Measurements from ENCODE around the gene MCTP1.
"Not testable (repeated sequence)": the region's sequence is repeated elsewhere in the genome, so short reads cannot be mapped to it uniquely, and the experiment has no call there.

MCTP1 gene

DNA sequence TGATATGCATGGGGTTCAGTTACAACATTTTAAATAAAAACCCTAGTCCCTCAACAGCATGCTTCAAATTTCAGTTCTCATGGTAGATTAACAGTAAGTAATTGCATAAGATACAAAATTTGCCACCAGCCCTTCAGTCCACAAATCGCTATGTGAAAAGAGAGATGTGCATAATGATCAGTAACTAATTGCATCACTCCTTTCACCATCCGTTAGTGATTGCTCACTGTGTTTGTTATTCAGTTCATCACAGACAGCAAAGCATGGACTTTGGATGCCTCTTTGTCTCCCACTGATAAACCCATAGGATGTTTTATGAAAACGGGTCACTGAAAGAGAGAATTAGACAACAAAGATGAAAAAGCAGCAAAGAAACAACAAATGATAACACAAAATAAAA lies 103.2 kb downstream of the MCTP1 start:
- DNase-seq (ENCODE audit: low read depth) = no peak

DNA sequence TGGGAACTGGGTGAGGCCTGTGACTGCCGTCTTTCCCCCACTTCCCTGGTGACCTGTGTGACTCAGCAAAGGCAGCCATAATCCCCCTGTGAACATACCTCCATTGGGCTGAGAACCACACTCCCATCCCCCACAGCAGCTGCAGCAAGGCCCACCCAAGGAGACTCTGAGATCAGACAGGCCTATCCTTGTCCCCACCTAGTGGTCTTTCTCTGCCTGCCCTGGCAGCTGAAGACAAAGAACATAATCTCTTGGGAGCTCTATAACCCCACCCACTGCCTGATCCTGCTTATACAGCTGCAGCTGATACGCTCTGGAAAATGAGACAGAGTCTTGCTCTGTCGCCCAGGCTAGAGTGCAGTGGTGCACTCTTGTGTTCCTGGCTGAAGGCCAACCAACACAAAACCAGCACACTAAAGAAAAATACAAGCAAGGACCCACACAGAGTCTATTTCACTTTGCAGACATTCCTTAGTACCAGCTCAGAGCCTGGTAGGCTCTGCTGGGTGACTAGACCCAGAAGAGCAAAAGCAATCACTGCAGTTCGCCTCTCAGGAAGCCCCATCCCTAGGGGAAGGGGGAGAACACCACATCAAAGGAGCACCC lies 106.7 kb downstream of the MCTP1 start:
- DNase-seq (ENCODE audit: low read depth) = no peak

- no peak for DNase-seq (ENCODE audit: low read depth)
Measured at GRCh38 chr5:95177456-95177855, 107.4 kb downstream of the MCTP1 start.

GRCh38 chr5:95175106-95175505 lies 109.8 kb downstream of the MCTP1 start:
- DNase-seq (ENCODE audit: low read depth) = no peak

DNA sequence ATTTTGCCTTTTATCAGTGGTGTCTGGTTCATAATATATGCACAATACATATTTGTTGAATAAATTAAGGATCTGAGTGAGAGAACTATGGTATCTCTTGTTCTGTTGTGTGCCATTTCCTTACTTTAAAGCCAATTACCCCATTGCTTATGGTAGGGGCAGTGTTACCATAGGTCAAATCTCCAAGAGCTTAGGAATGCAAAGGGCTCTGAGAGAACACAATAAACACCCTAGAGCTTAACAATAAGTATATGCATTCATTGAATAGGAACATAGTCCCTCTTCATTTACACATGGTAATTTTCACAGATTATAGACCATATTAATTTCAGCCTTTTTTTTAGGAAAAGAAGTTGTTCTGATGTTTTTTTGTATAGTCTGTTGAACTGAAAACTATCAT lies 112.2 kb downstream of the MCTP1 start:
- DNase-seq (ENCODE audit: low read depth) = no peak

GRCh38 chr5:95164861-95165260 lies 120.0 kb downstream of the MCTP1 start:
- DNase-seq (ENCODE audit: low read depth) = no peak

DNA sequence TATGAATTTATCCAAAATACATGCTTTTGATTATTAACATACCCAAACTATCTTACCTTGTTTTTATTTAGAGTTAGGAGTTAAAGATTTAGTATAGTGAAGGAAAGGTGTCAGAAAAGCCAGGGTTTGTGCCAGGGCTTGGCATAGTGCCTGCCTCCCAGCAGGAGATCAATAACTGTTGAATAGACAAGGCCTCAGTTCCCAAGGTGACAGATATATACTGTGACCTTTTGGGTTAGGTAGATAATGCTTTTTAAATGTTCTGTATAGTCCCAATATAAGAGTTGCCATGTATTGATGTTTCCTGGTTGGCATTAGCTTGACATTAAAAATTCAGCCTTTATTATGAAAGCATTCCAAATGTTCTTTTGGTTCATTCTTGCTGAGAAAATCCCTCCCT lies 121.8 kb downstream of the MCTP1 start:
- DNase-seq (ENCODE audit: low read depth) = no peak

DNA sequence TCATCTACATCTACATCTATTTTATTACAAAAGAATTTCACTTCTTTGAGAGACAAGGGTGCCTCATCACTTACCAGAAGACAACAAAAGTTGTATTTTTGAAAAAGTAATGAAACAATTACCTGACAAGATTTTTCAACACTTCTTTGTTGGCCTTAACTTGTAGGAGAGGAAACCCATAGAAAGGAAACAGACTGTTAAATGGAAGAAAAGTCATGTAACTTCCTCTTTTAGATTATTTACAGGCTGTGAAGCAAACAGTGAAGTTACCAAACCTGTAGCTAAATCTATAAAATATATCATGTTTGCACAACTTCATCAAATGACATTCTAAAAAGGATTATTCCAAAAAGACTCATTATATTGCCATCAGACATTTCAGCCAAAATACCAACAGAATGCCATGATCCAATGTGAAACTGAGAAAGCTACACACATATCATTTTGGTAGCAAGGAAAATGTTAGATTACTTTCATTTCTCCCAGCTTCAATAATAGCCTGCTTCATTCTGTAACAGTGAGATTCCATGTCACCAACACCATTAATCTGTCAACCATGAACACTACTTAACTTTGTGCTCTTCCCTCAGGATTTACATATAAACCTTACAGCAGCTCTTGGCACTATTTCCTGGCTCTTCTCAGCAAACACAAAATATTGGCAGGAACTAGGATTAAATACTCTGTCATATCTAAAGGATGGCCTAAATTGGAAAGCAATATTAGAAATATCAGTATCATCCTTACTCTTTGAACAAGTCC lies 122.5 kb downstream of the MCTP1 start:
- DNase-seq (ENCODE audit: low read depth) = no peak

- no peak for DNase-seq (ENCODE audit: low read depth)
Measured at GRCh38 chr5:95159603-95160002, 125.3 kb downstream of the MCTP1 start.

GRCh38 chr5:95155888-95156287 lies 129.0 kb downstream of the MCTP1 start:
- DNase-seq (ENCODE audit: low read depth) = no peak

- no peak for DNase-seq (ENCODE audit: low read depth)
Measured at GRCh38 chr5:95153511-95153910, 131.4 kb downstream of the MCTP1 start.

DNA sequence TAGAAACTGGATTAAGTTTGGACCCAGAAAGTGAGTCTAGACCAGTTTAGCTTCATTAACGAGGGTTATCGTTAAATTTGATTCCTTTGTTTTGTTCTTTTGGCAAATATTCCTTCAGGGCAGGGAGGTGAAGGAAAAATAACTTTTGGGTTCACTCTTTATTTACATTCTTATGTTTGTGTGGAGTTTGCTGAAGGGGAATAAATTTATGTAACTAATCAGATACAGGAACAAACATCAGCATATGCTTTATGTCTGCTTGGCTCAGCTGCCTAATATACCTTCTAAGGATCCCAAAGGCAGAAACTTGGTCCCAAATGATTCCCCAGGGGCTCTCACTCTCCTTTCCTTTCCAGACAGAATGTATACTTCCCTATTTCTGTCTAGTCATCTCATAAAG lies 132.4 kb downstream of the MCTP1 start:
- no peak for DNase-seq (ENCODE audit: low read depth)

GRCh38 chr5:95152131-95152530 lies 132.8 kb downstream of the MCTP1 start:
- no peak for DNase-seq (ENCODE audit: low read depth)

GRCh38 chr5:95151694-95152093 lies 133.2 kb downstream of the MCTP1 start:
- no peak for DNase-seq (ENCODE audit: low read depth)

DNA sequence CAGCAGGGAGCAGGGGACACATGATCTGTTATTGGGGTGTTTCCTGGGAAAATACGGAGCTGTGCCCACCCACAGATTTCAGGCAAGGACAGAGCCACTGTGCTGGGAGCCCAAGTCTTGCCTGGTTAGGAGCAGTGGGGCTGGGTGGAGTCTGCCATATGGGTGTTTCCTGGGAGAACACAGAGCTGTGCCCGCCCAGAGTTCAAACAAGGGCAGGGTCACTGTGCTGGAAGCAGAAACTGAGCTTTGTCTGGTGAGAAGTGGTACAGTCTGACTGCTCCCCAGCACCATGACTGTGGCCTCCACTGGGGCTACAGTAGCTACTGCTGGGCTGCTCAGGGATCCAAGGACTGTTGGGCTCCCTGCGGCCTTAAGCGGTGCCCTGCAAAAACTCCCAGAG lies 135.5 kb downstream of the MCTP1 start:
- DNase-seq (ENCODE audit: low read depth) = no peak

- DNase-seq (ENCODE audit: low read depth) = no peak
Measured at GRCh38 chr5:95148453-95148852, 136.4 kb downstream of the MCTP1 start.

DNA sequence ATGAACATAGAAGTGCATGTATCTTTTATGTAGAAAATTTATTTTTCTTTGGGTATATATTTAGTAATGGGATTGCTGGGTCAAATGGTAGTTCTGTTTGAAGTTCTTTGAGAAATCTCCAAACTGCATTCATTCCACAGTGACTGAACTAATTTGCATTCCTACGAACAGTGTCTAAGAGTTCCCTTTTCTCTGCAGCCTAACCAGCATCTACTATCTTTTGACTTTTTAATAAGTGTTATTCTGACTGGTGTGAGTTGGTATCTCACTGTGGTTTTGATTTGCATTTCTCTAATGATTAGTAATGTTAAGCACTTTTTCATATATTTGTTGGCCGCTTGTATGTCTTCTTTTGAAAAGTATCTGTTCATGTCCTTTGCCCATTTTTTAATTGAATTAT lies 141.0 kb downstream of the MCTP1 start:
- DNase-seq (ENCODE audit: low read depth) = not testable (repeated sequence)

DNA sequence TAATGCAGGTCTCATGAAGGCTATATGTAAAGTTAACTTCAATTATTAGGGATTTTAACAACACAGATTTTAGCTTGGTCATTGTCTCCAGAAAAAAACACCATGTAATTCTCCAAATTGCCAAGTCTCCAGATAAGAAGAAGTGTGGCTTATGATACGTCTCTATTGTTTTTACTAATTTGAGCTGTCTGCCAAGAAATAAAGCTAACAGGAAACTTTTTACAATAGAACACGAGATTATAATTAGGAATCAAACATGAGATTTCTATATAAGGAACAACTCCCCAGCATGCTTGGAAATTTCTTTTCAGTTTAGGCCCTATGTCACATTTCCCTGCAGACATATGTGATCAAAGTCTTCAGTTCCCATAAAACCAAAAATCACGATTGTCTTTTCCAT lies 142.7 kb downstream of the MCTP1 start:
- DNase-seq (ENCODE audit: low read depth) = no peak

DNA sequence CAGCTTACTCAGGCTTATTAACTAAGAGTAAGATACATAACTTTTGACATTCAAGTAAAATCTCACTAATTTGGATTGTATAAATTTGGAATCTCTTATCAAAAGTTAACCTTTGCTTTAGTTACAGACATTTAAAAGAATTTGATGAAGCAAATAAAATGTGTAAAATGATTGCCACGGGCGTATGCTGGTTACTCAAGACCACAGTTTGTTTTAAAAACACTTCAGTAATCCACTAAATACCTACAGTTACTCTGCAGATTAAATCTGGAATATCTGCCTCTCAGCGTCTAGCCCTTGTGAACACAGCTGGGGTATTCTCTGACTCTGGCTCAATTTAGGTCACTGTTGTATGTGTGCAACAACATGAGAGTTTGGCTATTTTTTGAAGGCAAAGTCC lies 143.8 kb downstream of the MCTP1 start:
- no peak for DNase-seq (ENCODE audit: low read depth)

GRCh38 chr5:95134326-95134725 lies 150.6 kb downstream of the MCTP1 start:
- no peak for DNase-seq (ENCODE audit: low read depth)

DNA sequence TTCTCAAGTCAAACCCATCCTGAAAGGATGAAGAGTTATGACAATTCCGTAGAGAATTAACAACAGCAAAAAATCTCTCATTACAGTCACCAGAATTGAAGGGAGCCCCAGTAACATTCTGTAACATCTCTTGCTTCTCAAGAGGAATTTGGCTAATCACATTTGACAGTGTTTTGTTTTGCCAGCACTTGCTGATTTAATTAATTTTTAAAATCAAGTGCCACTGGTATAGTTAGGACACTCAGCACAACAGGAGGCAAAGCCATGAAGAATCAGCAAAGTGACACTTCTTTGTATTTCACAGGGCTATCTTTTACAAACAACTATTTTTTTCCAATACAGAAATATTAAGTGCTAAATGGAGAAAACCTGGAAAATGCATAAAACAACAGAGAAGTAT lies 152.8 kb downstream of the MCTP1 start:
- DNase-seq (ENCODE audit: low read depth) = no peak

DNA sequence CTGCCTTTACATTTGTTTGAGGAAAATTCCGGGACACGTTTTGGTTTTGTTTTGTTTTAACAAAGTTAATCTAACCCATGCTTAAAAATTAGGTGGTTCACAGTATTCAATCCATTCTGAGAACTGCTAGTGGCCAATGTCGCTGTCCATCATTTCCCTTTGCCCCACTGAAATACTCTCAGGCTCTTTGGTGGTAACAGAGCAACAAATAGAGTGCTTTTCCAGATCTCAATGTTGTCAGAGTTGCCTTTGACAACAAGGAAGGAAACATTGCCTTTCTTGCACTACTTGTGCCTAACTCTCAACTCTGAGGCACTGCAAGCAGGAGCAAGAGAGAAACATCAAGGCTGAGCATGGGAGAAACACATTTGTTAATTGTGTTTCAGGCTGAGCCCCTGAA lies 154.0 kb downstream of the MCTP1 start:
- no peak for DNase-seq (ENCODE audit: low read depth)

GRCh38 chr5:95124731-95125130 lies 160.2 kb downstream of the MCTP1 start:
- DNase-seq (ENCODE audit: low read depth) = no peak

GRCh38 chr5:95124101-95124500 lies 160.8 kb downstream of the MCTP1 start:
- DNase-seq (ENCODE audit: low read depth) = no peak
